ENCODE results near the gene SUPT20H.

The SUPT20H gene

DNA sequence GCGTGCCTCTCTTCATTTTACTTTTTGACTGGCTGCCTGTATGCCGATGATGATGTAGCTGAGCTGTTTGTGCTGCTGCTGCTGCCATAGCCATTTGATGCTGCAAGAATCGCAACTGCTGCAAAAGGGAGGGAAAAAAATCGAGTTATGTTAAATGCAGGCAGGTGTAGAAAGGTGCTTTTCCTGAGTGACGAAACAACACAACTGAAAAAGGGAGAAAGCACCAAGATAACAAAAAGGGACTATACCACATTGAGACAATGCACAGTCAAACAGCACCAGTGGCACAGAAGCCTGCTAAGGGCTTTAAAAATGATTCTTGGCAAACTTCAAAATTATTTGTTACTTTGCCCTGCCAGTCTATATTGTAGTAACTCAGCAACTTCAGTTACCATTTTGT is 49.8 kb downstream of the SUPT20H start:
- DNase-seq (ENCODE audit: low read depth in 2 of 2, low spot score in 1 of 2): no peak

DNA sequence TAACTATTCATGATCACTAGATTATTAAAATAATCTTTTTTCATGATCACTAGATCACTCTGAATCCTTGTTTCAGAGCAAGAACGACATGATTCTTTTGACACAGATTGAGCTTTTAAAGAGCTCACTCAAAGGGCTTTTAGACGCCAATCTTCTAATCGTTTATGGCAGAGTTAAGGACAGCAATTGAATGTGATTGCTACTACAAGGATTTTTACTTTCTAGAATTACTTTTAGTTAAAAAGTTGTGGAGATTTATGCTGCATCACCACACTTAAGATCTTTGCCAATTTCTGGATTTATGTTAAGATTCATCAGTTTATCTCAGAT is 57.6 kb downstream of the SUPT20H start:
- DNase-seq (ENCODE audit: low read depth in 2 of 2, low spot score in 1 of 2): no peak

DNA sequence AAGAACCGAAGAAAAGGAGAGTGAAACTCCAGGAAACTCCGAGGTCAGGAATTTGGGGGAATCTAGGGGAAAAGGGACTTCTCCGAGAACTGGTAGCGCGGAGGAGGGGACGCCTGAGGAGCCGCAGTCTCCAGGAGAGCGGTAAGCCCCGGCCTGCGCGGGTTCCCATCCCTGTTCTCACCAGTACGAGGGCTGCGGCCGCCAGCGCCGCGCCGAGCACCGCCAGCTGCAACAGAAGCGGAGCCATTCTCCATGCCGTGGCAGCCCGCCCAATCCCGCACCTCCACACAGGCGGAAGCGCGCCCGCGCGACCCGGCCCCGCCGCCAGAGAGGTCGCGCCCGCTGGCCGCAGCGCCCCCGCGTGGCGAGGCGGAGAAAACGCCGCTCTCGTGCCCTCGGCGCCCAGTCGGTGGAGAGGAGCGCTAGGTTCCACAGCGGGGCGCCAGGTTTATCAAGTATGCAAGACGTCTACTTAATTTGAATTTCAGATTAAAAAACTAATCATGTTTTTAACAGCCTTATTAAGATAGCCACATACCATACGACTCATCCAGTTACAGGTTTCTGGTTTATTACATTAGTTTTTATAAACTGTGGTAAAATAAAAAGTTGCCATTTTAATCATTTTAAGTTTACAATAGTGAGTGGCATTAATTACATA is 60.3 kb downstream of the SUPT20H start, which contains the start of gene ALG5:
Gene ALG5 (minus strand): TSS at position 287 of the 661 bp plus-strand sequence. CDS start 40 bp downstream, at position 247.
- DNase-seq (ENCODE audit: low read depth in 2 of 2, low spot score in 1 of 2): peak; percentile 79 to 80

DNA sequence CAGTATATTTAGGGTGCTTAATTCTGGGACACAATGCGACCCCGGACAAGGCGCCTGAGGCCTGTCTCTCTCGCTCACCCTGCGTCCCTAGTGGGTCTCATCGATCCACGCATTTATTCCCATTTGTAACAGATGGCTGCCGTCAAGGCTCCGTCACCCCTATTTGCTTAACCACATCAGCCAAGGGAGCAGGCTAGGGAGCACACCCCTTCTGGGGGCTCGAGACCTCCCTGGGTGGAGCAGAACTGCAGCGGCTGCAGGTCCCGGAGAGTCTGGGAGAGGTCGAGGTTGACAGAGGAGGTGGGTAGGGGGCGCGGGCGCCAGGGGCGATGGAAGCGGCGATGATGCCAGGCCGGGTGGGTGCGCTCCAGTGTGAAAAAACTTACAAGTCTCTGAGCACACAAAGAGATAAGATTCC is 60.9 kb downstream of the SUPT20H start:
- DNase-seq (ENCODE audit: low read depth in 2 of 2, low spot score in 1 of 2): no peak

DNA sequence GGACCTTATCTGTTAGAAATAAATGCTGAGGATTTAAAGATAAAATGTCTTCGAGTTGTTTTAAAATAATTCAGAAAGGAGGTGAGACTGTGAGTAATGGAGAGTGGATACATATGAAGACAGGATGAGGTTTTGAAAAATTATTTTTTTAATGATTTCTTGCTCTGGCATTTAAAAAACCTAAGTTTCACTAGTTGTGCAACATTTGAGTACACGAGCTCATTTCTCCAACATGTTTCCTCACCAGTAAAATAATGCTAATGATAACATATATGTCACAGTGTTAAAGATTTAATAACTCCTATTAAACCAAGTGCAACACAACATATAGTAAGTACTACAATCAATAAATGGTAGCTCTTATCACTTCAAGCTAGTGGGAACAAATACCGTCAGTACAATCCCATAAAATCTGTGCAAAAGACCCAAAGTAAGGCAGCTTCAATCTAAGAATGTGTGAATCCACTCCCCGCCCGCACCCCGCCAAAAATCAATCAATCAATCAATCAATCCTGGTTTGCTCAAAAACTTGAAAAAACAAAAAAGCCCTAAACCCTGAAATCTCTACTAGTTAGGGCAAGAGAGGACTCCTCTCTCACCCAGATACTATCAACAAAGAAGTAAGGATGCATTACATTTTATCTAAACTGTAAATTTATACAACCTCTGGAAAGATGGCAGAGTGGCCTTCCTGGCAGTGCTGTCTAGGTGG is 61.6 kb downstream of the SUPT20H start:
- DNase-seq (ENCODE audit: low read depth in 2 of 2, low spot score in 1 of 2): no peak

DNA sequence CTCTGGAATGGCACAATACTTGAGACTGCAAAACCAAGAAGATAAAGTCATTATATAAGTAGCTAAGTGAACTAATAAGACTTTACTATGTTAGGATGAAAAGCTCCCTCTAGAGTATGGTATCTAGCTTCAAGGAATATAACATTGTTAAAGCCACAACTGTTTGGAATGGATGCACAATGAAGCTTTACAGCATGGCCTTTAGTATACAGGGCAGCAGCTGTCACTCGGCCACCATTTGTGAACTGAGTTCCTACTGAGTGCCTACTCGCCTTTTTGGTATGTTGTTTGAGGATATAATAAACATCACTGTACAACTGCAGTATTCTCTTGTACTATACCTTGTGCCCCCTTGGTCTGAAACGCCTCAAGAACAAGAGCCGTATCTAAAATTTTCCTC is 67.1 kb downstream of the SUPT20H start:
- no peak for DNase-seq (ENCODE audit: low read depth in 2 of 2, low spot score in 1 of 2)

DNA sequence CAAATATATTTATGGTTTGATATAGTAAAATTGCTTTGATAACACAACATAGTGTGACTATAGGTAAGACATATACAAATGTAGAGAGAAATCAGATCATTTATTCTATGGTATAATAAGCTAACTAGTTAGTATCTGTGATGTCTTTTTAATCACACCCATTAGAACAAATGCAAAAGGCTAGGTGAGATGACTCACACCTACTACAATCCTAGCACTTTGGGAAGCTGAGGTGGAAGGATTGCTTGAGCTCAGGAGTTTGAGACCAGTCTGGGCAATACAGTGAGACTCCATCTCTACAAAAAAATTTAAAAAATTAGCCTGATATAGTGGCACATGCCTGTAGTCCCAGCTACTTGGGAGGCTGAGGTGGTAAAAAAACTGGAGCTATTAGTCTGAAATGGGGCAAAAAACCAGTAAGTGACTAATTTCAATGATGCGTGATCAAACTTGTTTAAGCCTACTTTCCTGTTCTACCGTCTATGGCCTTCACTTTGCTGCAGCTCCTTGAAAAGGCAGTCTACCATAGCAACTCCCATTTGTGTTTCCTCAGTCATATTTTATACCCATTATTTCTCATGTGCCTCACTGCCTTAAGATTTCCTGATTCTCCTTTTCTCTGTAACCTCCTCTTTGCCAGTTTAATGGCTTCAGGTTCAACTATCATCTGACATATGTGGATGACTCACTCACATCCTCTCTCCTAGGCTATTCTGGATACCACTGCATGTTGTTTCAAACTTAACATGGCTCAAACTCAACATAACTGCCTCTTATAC is 72.8 kb downstream of the SUPT20H start:
- no peak for DNase-seq (ENCODE audit: low read depth in 2 of 2, low spot score in 1 of 2)

DNA sequence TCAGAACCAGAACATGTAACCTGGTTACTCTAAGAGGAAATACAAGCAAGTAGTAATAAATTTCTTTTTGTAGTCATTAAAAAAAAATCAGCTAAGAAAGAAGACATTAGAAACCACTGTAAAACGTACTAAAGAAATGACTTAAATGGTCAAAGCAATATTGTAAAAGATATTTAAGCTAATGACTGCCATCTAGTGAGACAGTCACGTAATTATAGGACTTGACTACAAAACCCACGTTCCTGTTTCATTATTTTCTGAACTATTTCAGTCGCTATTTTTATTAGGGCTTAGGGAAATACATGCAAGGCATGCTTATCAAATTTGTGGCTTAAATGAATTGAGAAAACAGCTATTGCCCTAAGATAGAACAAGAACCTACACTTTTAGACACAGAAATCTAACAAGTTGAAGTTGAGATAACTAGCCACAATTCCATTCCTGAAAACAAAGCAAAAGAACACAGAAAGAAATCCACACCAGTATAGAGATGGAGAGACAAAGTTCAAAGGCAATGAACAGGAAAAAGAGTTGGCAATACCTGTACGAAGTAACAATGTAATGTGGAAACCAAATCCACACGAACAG is 78.2 kb downstream of the SUPT20H start:
- DNase-seq (ENCODE audit: low read depth in 2 of 2, low spot score in 1 of 2): no peak

DNA sequence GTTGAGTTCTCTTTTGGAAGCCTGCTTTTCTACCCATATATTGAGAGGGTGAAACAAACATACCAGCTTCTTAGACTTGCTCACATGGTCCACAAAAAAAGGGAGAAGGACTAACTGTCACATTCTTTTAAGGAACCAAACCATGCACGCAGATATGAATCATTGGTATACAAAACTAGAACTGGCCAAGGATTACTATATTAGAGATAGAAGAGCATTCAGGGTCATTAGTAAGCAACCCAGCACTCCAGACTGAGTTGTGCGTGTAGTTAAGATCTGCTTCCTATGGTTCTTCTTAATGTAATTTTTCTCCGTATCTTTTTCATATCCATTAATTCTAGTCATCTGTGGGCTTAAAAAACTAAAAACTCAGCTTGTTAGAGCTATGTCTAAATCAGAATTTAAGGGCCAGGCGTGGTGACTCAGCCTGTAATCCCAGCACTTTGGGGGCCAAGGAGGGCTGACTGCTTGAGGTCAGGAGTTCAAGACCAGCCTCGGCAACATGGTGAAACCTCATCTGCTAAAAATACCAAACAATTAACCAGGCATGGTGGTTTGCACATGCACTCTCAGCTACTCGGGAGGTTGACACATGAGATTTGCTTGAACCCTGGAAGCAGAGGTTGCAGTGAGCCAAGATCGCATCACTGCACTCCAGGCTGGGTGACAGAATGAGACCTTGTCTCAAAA is 80.0 kb downstream of the SUPT20H start:
- DNase-seq (ENCODE audit: low read depth in 2 of 2, low spot score in 1 of 2): no peak

DNA sequence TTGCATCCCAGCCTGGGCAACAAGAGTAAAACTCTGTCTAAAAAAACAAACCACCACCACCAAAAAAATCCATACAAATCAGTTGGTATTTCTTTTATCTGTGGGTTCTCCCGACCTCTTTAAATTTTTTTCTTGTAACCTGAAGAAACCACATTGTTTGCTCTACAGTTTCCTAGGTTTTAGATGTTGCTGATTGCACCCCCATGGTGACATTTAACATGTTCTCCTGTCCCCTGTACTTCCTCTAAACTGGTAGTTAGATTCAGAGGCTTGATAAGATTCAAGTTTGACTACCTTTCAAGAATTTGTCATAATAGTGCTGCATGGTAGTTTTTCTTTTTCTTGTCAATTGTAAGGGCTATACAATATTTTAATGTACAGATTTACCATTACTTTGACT is 84.3 kb downstream of the SUPT20H start:
- DNase-seq (ENCODE audit: low read depth in 2 of 2, low spot score in 1 of 2): no peak

DNA sequence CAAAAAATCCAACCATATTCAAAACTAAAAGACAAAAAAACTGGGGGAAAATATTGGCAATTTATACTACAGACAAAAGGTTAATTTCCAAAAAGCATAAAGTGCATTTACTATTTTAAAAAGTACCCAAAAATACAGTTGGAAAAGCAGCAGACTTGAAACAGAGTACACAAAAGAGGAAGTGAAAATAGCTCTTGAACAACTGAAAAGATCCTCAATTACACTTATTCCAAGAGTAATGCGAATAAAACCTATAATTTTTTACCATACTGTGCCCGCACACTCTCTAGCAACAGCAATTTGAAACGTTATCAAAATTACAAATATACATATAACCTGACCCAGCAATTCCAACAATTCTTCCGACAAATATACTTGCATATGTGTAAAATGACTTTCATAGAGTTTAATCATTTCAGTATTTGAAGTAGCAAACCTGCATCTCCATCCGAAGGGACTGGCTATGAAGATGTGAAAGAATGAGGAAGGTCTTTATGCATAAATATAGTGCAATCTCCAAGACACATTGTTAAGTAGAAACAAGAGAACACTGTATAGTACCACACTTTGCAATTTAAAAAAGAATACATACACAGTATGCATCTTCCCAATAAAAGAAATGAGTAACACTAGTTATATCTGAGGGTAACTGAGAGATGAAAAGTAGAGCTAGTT is 85.7 kb downstream of the SUPT20H start:
- no peak for DNase-seq (ENCODE audit: low read depth in 2 of 2, low spot score in 1 of 2)

DNA sequence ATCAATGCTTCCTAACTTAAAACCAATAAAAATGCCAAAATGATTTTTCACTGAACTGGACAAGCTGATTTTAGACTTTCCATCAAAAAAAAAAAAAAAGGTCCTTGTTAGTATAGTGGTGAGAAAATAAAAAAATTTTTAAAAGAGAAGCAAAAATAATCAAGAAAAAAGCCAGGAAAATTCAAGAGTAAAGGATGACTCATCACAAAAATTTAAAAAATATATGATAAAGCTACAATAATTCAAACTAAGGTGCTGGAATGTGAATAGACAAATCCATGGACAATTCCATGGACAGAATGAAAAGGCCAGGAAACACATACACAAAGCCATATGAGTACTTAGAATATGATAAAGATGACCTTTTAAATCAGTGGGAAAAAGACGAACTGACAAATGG is 86.5 kb downstream of the SUPT20H start:
- DNase-seq (ENCODE audit: low read depth in 2 of 2, low spot score in 1 of 2): no peak

DNA sequence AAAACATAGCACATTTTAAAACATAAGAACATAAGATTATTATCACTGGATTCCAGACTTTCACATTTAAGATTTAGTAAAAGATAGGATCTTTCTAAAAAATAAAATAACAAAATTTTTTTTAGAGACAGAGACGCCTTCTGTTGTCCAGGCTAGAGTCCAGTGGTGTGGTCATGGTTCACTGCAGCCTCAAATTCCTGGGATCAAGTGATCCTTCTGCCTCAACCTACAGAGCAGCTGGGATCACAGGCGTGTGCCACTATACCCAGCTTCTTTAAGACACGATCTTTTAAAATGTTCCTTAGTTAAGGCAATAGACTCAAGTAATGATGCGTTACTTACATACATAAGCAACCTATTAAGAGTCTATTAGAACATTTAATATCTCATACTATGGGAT is 93.1 kb downstream of the SUPT20H start:
- no peak for DNase-seq (ENCODE audit: low read depth in 2 of 2, low spot score in 1 of 2)

DNA sequence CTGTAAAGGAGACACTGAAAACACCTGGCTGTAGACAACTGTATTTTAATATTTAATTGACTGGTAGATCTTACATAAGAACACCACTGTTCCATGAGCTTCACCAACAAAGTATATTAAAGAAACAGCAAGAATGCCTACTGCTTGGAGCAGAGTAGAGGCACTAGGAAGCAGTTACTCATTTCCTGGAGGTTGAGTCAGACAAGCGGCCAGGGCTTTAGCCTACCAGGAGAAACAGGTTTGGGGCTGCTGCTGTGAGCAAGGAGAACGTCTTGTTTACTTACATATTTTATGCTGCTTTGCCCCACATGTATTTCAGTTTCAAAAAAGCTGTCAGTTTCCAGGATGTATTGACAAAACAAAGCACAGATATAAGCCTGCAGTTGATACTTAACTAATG is 93.7 kb downstream of the SUPT20H start:
- no peak for DNase-seq (ENCODE audit: low read depth in 2 of 2, low spot score in 1 of 2)

DNA sequence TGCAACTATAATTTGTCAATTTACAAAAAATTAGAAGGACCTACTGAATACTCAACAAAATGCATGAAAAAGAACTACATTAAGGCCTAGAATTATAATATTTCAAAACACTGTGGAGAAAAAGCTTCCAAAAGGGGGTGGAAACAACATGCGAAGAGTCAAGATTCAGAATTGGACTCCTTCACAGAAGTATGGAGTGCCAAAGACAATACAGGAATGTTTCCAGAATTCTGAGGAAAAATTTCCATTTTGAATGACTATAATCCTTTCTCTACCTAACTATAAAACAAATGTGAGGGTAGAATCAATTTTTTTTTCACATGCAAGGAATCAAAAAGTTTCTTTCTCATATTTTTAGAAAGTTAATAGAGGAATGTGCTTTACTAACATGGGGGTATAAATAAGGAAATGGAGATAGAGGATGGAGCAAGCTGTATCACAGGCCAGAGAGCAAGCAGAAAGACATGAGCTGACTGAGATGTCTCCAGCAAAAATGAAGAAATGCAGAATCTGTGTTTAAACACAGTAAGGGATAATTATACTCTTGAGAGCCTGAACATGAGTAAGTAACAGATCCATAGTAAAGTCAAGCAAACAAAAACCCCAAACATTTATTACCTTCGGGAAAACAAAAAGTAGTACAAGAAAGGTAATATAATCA is 99.9 kb downstream of the SUPT20H start:
- no peak for DNase-seq (ENCODE audit: low read depth in 2 of 2, low spot score in 1 of 2)
